Urinary bladder (tissue), 4 donors: ENCODE results near the gene DNAI1. TPM values are rescaled to one million over a fixed set of nuclear protein-coding genes. Genes with fewer than 3 reads are reported as not detected.

Experiments
- DNase-seq: peaks from one replicate; pipeline ENCODE4 v3.0.0-alpha.2; 2015; ENCODE audit errors: extremely low spot score
- H3K27ac ChIP-seq: one replicate; pipeline ENCODE4 v1.5.1; 2013; ENCODE audit warnings: low read depth, mild to moderate bottlenecking, moderate library complexity
- H3K36me3 ChIP-seq: one replicate; pipeline ENCODE4 v1.6.1; 2013; ENCODE audit warnings: mild to moderate bottlenecking, moderate library complexity; ENCODE audit not compliant: insufficient read depth
- H3K4me1 ChIP-seq: one replicate; pipeline ENCODE4 v1.6.1; 2013; ENCODE audit warnings: mild to moderate bottlenecking, moderate library complexity; ENCODE audit not compliant: insufficient read depth
- H3K4me3 ChIP-seq: one replicate; pipeline ENCODE4 v1.5.1; 2013; ENCODE audit warnings: low read depth, low read length
- WGBS: extraction: QIAGEN DNeasy Blood & Tissue Kit; methylation state at CpG from one replicate; pipeline ENCODE4 v1.1.7; 2013; 5-methylcytosine and 5-hydroxymethylcytosine counted together
- polyA plus RNA-seq: library from polyadenylated mRNA; stranded (reverse); fragments of 200-250 nt; gene quantifications from one replicate; pipeline ENCODE4 v1.2.3, GENCODE V29; 2013
- total RNA-seq: library from RNA; depleted of rRNA; stranded (reverse); fragments of >200 nt; gene quantifications from one replicate; pipeline ENCODE4 v1.2.3, GENCODE V29; 2014
- donor health status: healthy with polysubstance abuse.
- donor health status: healthy.

The DNAI1 gene
- total and polyA plus RNA-seq, 2 donors, result 0.11 TPM; not detected in 1

DNA sequence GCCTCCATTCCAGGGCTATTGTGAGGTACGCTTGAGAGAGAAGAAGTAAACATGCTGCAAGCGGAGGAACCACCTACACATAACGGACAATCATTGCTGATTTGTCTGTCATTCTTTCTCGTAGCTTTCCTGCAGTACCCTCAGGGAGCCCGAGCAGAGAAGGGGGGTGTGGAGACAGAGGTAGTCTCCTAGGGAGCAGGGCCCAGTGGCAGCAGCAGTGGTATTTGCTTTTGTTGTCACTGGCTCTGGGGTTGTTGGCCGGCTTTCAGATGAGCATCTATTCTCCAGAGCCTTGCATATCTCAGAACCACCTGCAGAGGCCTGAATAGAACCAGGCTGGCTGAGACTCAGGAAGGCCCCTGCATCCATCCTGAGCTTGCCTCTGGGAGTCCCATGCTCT, 44.3 kb downstream of the DNAI1 start:
- 66% methylated on average over 6 of the region's 6 CpGs for WGBS
- Histone ChIP-seq H3K4me3 (no peak overlapping the region), H3K36me3 (no peaks in the 10 kb centered on the region), H3K27ac (no peak overlapping the region), H3K4me1 (no peaks in the 10 kb centered on the region)
- no peak for DNase-seq

DNA sequence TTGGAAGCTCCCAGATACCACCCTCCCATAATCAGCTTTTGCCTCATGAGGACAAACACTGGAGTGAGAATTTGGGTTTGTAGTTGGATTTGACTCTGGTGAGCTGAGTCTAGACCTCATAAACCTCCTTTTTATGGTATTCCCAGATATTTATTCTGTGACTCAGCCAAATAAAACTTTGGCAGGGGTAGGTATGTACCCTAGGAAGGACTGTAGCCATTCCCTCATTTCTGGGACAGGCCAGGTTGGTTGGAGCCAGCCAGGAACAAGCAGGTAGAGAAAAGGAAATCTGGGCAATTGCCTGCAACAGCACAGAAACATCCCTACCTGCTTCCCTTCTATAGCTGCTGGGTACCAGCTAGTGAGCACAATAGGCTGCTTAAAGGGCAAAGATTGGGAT, 44.8 kb downstream of the DNAI1 start:
- Histone ChIP-seq H3K4me1 (no peaks in the 10 kb centered on the region), H3K27ac (no peak overlapping the region), H3K4me3 (no peak overlapping the region), H3K36me3 (no peaks in the 10 kb centered on the region)
- no peak for DNase-seq

DNA sequence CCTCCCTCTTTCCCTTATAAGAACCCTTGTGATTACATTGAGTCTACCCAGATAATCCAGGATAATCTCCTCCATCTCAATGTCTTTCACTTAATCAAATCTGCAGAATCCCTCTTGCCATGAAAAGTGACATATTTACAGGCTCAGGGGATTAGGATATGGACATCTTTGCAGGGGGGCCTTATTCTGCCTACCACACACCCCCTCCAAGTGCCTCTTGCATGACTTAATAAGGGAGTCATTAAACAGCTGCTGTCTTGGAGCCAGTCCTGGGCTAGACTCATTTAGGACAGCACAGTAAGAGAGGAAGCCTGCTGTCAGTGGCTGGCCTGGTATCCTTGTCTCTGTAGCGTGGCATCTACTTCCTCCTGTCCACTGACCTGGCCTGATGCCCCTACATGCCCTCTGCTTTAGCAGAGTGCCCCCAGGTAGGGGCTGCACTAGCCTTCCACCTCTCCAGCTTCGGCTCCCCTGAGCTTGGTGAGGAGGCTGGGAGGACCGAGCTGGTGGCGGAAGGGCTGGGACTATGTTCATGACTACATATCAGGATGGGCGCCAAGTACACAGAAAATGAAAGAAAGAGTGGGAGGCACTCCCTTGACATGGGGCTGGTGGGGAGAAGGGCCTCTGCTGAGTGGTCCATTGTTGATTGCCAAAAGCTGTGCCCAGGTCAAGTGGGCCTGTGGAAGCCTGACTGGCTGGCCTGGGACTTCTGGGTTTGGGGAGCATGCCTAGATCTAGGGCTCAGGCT, 46.9 kb downstream of the DNAI1 start:
- H3K4me3 ChIP-seq, result no peak overlapping the region
- H3K36me3 ChIP-seq, result no peaks in the 10 kb centered on the region
- WGBS, result 85% methylated on average over 5 of the region's 5 CpGs
- no peak overlapping the region for H3K27ac ChIP-seq
- no peaks in the 10 kb centered on the region for H3K4me1 ChIP-seq
- DNase-seq, result no peak

DNA sequence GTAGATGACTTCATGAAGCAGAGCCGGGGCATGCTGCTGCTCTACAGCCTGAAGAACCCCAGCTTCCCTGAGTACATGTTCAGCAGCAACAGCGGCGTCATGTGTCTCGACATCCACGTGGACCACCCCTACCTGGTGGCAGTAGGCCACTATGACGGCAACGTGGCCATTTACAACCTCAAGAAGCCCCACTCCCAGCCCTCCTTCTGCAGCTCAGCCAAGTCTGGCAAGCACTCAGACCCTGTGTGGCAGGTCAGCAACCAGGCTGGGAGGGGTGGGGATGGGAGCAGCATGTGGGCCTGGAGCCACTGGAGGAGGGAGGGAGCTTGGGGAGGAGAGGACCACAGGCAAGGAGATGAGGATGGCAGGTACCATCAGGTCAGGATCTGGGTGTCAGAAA, 48.0 kb downstream of the DNAI1 start:
- Histone ChIP-seq H3K4me3 (no peak overlapping the region), H3K4me1 (no peaks in the 10 kb centered on the region), H3K36me3 (no peaks in the 10 kb centered on the region), H3K27ac (no peak overlapping the region)
- 90% methylated on average over 7 of the region's 7 CpGs for WGBS
- DNase-seq, result no peak

DNA sequence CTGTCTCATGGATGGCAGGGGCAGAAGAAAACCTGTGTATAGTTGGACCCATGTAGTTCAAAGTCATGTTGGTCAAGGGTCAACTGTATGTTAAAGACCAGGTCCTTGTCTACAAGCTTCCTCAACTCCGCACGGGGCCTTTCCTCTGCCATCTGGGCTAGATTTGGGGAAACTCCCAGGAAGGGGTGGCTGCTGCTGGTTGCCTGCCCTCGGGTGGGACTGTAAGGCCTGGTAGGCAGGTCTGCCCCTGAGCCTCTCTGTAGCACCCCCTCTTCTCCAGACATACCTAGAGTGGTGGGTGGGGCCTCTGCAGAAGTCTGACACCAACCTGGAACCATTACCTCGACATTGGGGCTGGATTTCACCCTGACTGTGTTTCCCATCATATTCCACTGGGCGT, 49.0 kb downstream of the DNAI1 start:
- Histone ChIP-seq H3K27ac (no peak overlapping the region), H3K36me3 (no peaks in the 10 kb centered on the region), H3K4me1 (no peaks in the 10 kb centered on the region), H3K4me3 (no peak overlapping the region)
- DNase-seq, result no peak
- 87% methylated on average over 5 of the region's 5 CpGs for WGBS

DNA sequence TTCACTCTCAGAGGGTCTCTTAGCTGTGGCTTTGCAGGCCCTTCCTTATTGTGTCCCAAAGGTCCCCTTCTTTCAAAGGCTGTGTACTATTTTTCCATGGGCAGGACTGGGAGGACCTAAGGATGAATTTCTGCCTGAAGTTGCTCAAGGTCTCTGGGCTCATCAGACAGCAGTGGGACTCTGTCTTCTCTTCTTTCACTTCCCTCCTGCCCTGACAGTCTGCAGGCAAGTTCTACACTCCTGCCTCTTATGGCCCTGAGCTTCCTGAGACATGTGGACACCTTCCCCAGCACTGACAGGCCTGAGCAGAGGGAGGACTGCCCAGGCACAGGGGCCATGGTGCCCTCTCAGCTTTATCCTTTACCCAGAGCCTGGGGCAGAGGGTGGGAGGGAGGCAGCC, 49.4 kb downstream of the DNAI1 start:
- Histone ChIP-seq H3K36me3 (no peaks in the 10 kb centered on the region), H3K4me1 (no peaks in the 10 kb centered on the region), H3K4me3 (no peak overlapping the region), H3K27ac (no peak overlapping the region)
- DNase-seq, result no peak

DNA sequence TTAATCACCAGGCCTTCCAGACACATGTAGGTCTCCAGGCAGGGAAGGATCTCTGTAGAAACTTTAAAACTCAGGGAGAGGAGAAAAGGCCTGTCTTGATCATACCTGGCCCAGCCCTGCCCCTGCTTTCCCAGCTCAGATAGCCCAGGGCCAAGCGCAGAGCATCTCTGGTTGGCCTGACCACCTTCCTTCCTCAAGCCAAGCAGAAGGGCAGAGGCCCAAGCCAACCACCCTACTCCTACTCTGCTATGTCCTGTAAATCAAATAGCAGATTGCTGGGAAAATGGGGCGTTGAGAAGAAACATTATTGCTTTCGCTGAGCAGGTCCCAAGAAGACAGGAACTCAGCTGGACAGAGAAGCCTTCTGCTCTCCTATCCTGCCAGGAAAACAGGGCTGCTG, 49.9 kb downstream of the DNAI1 start:
- no peaks in the 10 kb centered on the region for H3K36me3 ChIP-seq
- H3K4me1 ChIP-seq, result no peaks in the 10 kb centered on the region
- no peak overlapping the region for H3K27ac ChIP-seq
- 96% methylated on average over 3 of the region's 3 CpGs for WGBS
- no peak overlapping the region for H3K4me3 ChIP-seq
- no peak for DNase-seq

DNA sequence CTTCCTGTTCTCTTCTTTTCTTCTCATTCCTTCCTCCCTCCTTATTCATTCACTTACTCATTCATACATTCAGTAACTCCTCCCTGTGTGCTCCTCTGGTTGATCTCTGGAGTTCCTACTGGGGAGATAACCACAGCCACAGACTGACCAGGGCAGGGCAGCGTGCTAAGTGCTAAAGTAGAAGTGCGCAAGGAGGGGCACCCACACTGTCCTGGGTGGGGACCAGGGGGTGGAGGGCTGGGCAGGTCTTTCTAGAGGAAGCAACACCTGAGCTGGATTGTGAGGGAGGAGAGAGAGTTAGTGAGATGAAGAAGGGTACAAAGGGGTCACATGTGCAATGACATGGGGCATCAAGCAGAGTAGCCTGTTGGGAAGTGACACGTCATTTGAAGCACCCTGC, 50.3 kb downstream of the DNAI1 start:
- Histone ChIP-seq H3K4me1 (no peaks in the 10 kb centered on the region), H3K27ac (no peak overlapping the region), H3K4me3 (no peak overlapping the region), H3K36me3 (no peaks in the 10 kb centered on the region)
- DNase-seq, result no peak
- 78% methylated on average over 3 of the region's 3 CpGs for WGBS

DNA sequence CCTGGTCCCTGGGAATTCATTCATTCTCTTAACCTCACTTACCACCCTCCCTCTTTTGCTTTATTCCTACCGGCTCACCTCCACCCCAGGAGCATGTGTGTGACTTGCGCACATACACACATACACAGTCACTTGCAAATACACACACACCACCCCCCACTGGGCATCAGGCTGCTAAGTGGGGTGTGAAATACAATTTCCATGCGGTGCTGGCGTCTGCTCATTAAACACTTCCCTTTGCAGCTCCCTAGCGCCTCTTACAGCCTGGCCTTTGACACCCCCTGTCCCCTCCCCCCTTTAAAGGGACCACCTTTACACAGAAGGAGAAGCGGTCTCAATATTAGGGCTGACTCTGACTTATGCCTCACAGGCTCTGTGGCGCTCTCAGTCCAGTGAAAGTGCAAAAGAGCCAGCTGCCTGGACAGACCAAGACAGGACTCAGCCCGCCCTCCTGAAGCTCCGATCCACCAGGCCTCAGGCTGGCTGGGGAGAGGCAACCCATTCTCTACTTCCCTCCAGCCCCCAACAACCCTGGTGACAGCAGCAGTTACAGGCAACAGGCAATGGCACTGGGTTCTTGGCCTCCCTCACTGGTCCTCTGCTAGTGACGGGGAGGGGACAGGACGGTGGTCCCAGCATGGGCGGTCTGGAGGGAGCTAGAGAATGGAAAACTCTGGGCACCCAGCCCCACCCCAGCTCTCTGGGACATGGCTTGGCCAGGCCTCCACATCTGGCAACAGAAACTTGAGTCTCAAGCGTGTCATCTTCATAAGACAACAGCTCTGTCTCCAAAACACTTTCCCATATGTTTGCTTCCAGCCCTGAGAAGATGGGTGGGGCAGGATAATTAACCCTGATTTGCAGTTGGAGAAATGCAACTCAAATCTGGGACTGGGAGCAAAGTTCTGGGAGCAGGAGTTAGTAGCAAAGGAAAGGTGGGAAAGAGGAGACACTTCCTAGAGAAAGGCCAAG, 52.2 kb downstream of the DNAI1 start:
- Histone ChIP-seq H3K36me3 (no peaks in the 10 kb centered on the region), H3K4me1 (no peaks in the 10 kb centered on the region), H3K4me3 (no peak overlapping the region), H3K27ac (no peak overlapping the region)
- DNase-seq, result no peak
- 75% methylated on average over 13 of the region's 13 CpGs for WGBS

DNA sequence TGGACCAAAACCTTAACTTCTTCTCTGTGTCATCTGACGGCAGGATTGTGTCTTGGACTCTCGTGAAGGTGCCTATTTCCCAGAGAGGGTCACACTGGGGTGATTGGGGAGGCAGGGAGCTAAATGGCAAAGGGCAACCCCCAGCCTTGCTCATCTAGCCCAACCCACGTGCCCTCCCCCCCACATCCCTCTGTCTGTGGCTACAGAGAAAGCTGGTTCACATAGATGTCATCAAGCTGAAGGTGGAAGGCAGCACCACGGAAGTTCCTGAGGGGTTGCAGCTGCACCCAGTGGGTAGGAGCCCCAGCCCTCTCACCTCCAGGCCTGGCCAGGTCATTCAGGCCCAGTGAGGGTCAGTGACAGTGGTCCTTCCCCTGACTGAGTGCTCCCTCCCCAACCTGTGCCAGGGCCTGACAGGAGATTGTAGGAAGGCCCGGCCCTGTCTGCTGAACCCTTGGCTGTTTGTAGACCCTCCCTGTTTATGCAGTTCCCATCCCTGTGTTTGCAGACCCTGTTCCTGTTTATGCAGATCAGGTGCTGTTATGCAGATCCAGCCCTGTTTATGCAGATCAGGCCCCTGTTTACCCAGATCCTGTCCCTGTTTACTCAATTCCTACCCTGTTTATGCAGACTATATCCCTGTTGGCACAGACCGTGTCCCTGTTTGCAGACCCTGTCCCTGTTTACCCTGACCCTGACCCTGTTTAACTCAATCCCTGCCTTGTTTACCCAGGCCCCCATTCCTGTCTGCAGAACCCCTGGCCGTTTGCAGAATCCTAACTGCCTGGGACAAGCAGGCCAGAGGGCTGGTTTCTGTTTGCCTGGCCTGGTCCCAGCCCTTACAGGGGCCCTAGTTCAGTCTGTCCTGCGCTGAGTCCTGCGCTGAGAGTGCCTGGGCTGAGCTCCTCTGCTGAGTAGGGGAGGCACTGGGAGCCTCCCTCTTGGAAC, 53.8 kb downstream of the DNAI1 start:
- WGBS, result 63% methylated on average over 9 of the region's 9 CpGs
- Histone ChIP-seq H3K27ac (peak overlapping the region; percentile 18), H3K4me3 (no peak overlapping the region), H3K4me1 (no peaks in the 10 kb centered on the region), H3K36me3 (no peaks in the 10 kb centered on the region)
- DNase-seq, result no peak

DNA sequence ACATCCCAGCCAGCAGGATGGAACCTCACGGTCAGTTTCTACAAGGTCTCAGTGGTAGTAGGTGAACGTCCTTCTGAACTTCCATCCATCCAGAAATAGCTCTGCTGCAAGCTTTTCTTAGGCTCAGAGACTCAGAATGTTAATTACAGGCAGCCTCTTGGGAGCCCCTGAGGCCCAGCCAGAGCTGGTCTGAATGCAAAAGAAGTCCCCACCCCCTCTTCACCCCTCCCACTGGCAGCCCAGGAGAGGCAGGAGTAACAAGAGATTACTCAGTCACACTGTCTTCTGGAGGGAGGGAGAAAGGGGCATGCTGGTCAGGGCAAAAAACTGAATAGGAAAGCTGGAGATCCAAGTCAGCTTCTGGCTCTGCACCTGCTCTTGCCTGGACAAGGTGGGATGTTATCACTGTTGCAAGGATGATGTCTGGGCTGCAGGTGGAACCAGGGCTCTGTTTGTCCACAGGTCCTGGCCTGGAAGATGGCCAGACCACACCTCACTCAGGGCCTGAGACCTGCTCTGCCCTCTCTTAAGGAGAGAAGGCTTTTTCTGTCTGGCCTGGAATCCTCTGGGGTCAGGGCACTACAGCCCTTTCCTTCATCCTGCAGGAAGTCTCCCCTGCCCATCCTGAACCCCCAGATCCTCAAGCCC, 55.1 kb downstream of the DNAI1 start:
- H3K27ac ChIP-seq, result no peak overlapping the region
- 82% methylated on average over 2 of the region's 2 CpGs for WGBS
- no peak overlapping the region for H3K4me3 ChIP-seq
- H3K36me3 ChIP-seq, result no peaks in the 10 kb centered on the region
- DNase-seq, result no peak
- H3K4me1 ChIP-seq, result no peaks in the 10 kb centered on the region

DNA sequence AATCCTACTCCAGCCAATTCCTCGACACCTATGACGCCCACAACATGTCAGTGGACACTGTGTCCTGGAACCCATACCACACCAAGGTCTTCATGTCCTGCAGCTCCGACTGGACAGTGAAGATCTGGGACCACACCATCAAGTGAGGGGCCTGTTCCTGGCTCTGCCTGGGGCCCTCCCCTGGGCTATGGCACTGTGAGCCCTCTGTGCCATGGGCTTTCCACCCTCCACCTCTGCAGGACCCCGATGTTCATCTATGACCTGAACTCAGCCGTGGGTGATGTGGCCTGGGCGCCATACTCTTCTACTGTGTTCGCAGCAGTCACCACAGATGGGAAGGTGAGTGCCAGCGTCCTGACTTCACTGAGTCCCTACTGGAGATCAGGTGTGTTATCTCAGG, 55.8 kb downstream of the DNAI1 start:
- WGBS, result 94% methylated on average over 8 of the region's 8 CpGs
- Histone ChIP-seq H3K27ac (no peak overlapping the region), H3K36me3 (no peaks in the 10 kb centered on the region), H3K4me3 (no peak overlapping the region), H3K4me1 (no peaks in the 10 kb centered on the region)
- no peak for DNase-seq

DNA sequence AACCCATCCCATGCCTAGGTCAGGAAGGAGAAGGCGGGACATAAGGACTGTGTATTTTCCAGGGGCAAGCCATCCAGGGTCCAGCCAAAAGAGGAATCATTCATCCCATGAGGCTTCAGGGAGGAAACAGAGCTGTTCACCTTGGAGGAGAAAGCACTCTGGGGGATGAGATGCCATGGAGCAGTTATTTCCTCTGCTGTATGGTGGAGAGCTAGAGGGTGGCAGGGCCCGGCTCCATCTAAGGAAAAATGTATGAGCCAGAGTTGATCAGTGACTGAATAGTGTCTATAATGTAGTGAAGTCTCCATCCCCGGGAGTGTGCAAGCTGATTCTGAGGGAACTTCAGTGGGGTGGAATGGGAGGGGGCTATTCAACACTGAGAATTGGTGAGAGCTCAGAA, 56.2 kb downstream of the DNAI1 start:
- no peak for DNase-seq
- WGBS, result 92% methylated on average over 3 of the region's 3 CpGs
- no peaks in the 10 kb centered on the region for H3K36me3 ChIP-seq
- no peaks in the 10 kb centered on the region for H3K4me1 ChIP-seq
- H3K27ac ChIP-seq, result no peak overlapping the region
- H3K4me3 ChIP-seq, result no peak overlapping the region
